OCI-LY1 (cell line): ENCODE measurements around the gene OSCAR.

ENCODE experiments used
- H2AFZ ChIP-seq: fragments of 200-600 bp; sonication (generic), shearing (Covaris generic); 2 replicates; pipeline ENCODE4 v1.6.0; 2014; ENCODE audit warnings: antibody characterized with exemption, mild to moderate bottlenecking, low read length
- H3F3A ChIP-seq: fragments of 200-600 bp; sonication (generic), shearing (Covaris generic); 2 replicates; pipeline ENCODE4 v1.6.0; 2014; ENCODE audit warnings: mild to moderate bottlenecking, antibody characterized with exemption, low read length, moderate library complexity; ENCODE audit not compliant: insufficient read depth
- H3K27ac ChIP-seq: fragments of 200-600 bp; sonication (generic); 2 replicates; pipeline ENCODE4 v1.5.1; 2014; ENCODE audit warnings: low read length, mixed run types, mild to moderate bottlenecking, low read depth; ENCODE audit not compliant: poor library complexity, severe bottlenecking
- H3K27me3 ChIP-seq: fragments of 200-600 bp; sonication (generic); 2 replicates; pipeline ENCODE4 v1.6.0; 2014; ENCODE audit warnings: antibody characterized with exemption, mild to moderate bottlenecking, low read length, moderate library complexity; ENCODE audit not compliant: insufficient read depth
- H3K36me3 ChIP-seq: fragments of 200-600 bp; sonication (generic); 2 replicates; pipeline ENCODE4 v1.6.1; 2014; ENCODE audit warnings: mild to moderate bottlenecking, antibody characterized with exemption, low read length, moderate library complexity, mixed read lengths; ENCODE audit not compliant: insufficient read depth
- H3K4me1 ChIP-seq: fragments of 200-600 bp; sonication (generic); 2 replicates; pipeline ENCODE4 v1.5.1; 2014; ENCODE audit warnings: mild to moderate bottlenecking, low read length, moderate library complexity; ENCODE audit not compliant: insufficient read depth, severe bottlenecking
- H3K4me2 ChIP-seq: fragments of 200-600 bp; sonication (generic), shearing (Covaris generic); 2 replicates; pipeline ENCODE4 v1.6.1; 2014; ENCODE audit warnings: low read length
- H3K4me3 ChIP-seq: fragments of 200-600 bp; sonication (generic); 2 replicates; pipeline ENCODE4 v1.5.1; 2014; ENCODE audit warnings: low read length, low read depth, mild to moderate bottlenecking, mixed read lengths; ENCODE audit not compliant: poor library complexity, severe bottlenecking
- H3K79me2 ChIP-seq: fragments of 200-600 bp; shearing (Covaris generic); 2 replicates; pipeline ENCODE4 v1.6.1; 2016; ENCODE audit warnings: mixed run types, low read length, mixed read lengths; ENCODE audit not compliant: insufficient read depth
- H3K9ac ChIP-seq: fragments of 200-600 bp; sonication (generic), shearing (Covaris generic); 2 replicates; pipeline ENCODE4 v1.6.1; 2014; ENCODE audit warnings: mild to moderate bottlenecking, low read length, mixed read lengths
- H3K9me2 ChIP-seq: fragments of 200-600 bp; sonication (generic), shearing (Covaris generic); 2 replicates; pipeline ENCODE4 v1.6.1; 2014; ENCODE audit warnings: low read depth, mild to moderate bottlenecking, low read length, mixed read lengths
- H3K9me3 ChIP-seq: fragments of 200-600 bp; shearing (Covaris generic); 2 replicates; pipeline ENCODE4 v1.6.1; 2014; ENCODE audit warnings: low read length, mixed read lengths
- H4K20me1 ChIP-seq: fragments of 200-600 bp; sonication (generic), shearing (Covaris generic); 2 replicates; pipeline ENCODE4 v1.6.0; 2016; ENCODE audit warnings: mild to moderate bottlenecking, low read length; ENCODE audit not compliant: insufficient read depth
- CTCF ChIP-seq: fragments of 200-600 bp; sonication (generic), shearing (Covaris generic); IDR thresholded peaks from 2 replicates; pipeline ENCODE4 v1.5.1; 2017; ENCODE audit warnings: mild to moderate bottlenecking, antibody characterized with exemption, low read length, moderate library complexity, mixed read lengths
- EZH2 ChIP-seq: fragments of 200-600 bp; sonication (generic), shearing (Covaris generic); IDR thresholded peaks from 2 replicates; pipeline ENCODE4 v1.8.0; 2017; ENCODE audit warnings: borderline replicate concordance, mixed run types, mild to moderate bottlenecking, antibody characterized with exemption, low read length, moderate library complexity, mixed read lengths

The OSCAR gene

GRCh38 chr19:54108496-54108895 lies 7.9 kb upstream of the OSCAR start:
- H4K20me1 ChIP-seq, result no peaks in the 10 kb centered on the region
- peaks cover 10% of the 10 kb centered on the region for H3K4me1 ChIP-seq
- H2AFZ ChIP-seq, result no peak overlapping the region
- H3K9ac ChIP-seq, result no peak overlapping the region
- no peaks in the 10 kb centered on the region for H3K9me2 ChIP-seq
- no peak overlapping the region for H3K27ac ChIP-seq
- TF ChIP-seq EZH2, result no peak
- no peak overlapping the region for H3K4me3 ChIP-seq
- H3K36me3 ChIP-seq, result peaks cover 63% of the 10 kb centered on the region
- H3K9me3 ChIP-seq, result no peaks in the 10 kb centered on the region
- peaks cover 6% of the 10 kb centered on the region for H3K79me2 ChIP-seq
- no peak overlapping the region for H3K4me2 ChIP-seq
- no peaks in the 10 kb centered on the region for H3F3A ChIP-seq
- no peaks in the 10 kb centered on the region for H3K27me3 ChIP-seq

- no peaks in the 10 kb centered on the region for H3K9me3 ChIP-seq
- H3K27me3 ChIP-seq, result no peaks in the 10 kb centered on the region
- no peaks in the 10 kb centered on the region for H3F3A ChIP-seq
- H3K4me2 ChIP-seq, result no peak overlapping the region
- H4K20me1 ChIP-seq, result no peaks in the 10 kb centered on the region
- H3K79me2 ChIP-seq, result peaks cover 12% of the 10 kb centered on the region
- H3K27ac ChIP-seq, result no peak overlapping the region
- no peak for TF ChIP-seq EZH2
- TF ChIP-seq CTCF, result no peak
- no peak overlapping the region for H3K9ac ChIP-seq
- H3K9me2 ChIP-seq, result no peaks in the 10 kb centered on the region
- peaks cover 63% of the 10 kb centered on the region for H3K36me3 ChIP-seq
- H2AFZ ChIP-seq, result no peak overlapping the region
- H3K4me3 ChIP-seq, result no peak overlapping the region
- H3K4me1 ChIP-seq, result peaks cover 13% of the 10 kb centered on the region
Measured at GRCh38 chr19:54107876-54108490, 7.4 kb upstream of the OSCAR start.

- Histone ChIP-seq H2AFZ (no peak overlapping the region), H4K20me1 (no peaks in the 10 kb centered on the region), H3K27me3 (no peaks in the 10 kb centered on the region), H3K79me2 (peaks cover 12% of the 10 kb centered on the region), H3K9me2 (no peaks in the 10 kb centered on the region), H3K4me1 (peaks cover 19% of the 10 kb centered on the region), H3K9me3 (no peaks in the 10 kb centered on the region), H3K9ac (no peak overlapping the region), H3K4me3 (no peak overlapping the region), H3F3A (no peaks in the 10 kb centered on the region), H3K4me2 (no peak overlapping the region), H3K36me3 (peaks cover 63% of the 10 kb centered on the region), H3K27ac (no peak overlapping the region)
- TF ChIP-seq CTCF, result no peak
- no peak for TF ChIP-seq EZH2
Measured at GRCh38 chr19:54106716-54107115, 6.1 kb upstream of the OSCAR start.

- no peak overlapping the region for H3K4me3 ChIP-seq
- H3K9me2 ChIP-seq, result no peaks in the 10 kb centered on the region
- no peaks in the 10 kb centered on the region for H3F3A ChIP-seq
- TF ChIP-seq CTCF (no peak), EZH2 (no peak)
- no peak overlapping the region for H3K27ac ChIP-seq
- H3K4me2 ChIP-seq, result no peak overlapping the region
- H4K20me1 ChIP-seq, result no peaks in the 10 kb centered on the region
- H3K79me2 ChIP-seq, result peaks cover 12% of the 10 kb centered on the region
- no peaks in the 10 kb centered on the region for H3K9me3 ChIP-seq
- peaks cover 19% of the 10 kb centered on the region for H3K4me1 ChIP-seq
- H2AFZ ChIP-seq, result no peak overlapping the region
- H3K9ac ChIP-seq, result no peak overlapping the region
- peaks cover 61% of the 10 kb centered on the region for H3K36me3 ChIP-seq
- H3K27me3 ChIP-seq, result no peaks in the 10 kb centered on the region
Measured at GRCh38 chr19:54105796-54106195, 5.2 kb upstream of the OSCAR start.
